ENCODE results near the gene CHAF1B.

The CHAF1B gene

GRCh38 chr21:36403713-36404112 lies 18.5 kb downstream of the CHAF1B start (continued):
- no peak for TF ChIP-seq REST (tag by site-specific recombination; IDR thresholded peaks at IDR 0.05)
- no peak for TF ChIP-seq ZNF366 (tag by site-specific recombination; conservative IDR thresholded peaks at IDR 0.05)
- TF ChIP-seq ZNF202 (tag by site-specific recombination; IDR thresholded peaks at IDR 0.05; ENCODE audit: borderline replicate concordance): no peak
- TF ChIP-seq ZNF155 (tag by site-specific recombination; IDR thresholded peaks at IDR 0.05): no peak
- TF ChIP-seq ZNF19 (tag by site-specific recombination; IDR thresholded peaks at IDR 0.05; ENCODE audit: low read depth): no peak

GRCh38 chr21:36408568-36408967 lies 23.4 kb downstream of the CHAF1B start:
- no peaks in the 10 kb centered on the region for H3K9me3 ChIP-seq (ENCODE audit: control insufficient read depth, insufficient read depth, low read depth, low read length)
- H3K36me3 ChIP-seq (ENCODE audit: control insufficient read depth in 2 of 2, insufficient read depth in 1 of 2, low read length in 2 of 2): peaks cover 80 to 84% of the 10 kb centered on the region in 2 experiments
- ChIA-PET POLR2A (no interaction called here), CTCF (interaction anchor here (1.1 kb wide), 1 partner anchor 13 kb away, joined by 3 read pairs; no protein-coding TSS in a partner anchor)
- no peak for TF ChIP-seq ZBTB7A (tag by site-specific recombination; IDR thresholded peaks at IDR 0.05; ENCODE audit: low read depth)
- no peak for TF ChIP-seq ZFP37 (tag by site-specific recombination; IDR thresholded peaks at IDR 0.05)
- H3K4me3 ChIP-seq (ENCODE audit: low read depth, low read length): no peak overlapping the region
- H3K27ac ChIP-seq (ENCODE audit: extremely low read depth, low read depth, low read length): no peak overlapping the region
- H3K4me1 ChIP-seq (ENCODE audit: control insufficient read depth, insufficient read depth, low read length): no peaks in the 10 kb centered on the region

- Histone ChIP-seq H3K4me3 (ENCODE audit: low read depth, low read length) (no peak overlapping the region), H3K4me1 (ENCODE audit: control insufficient read depth, insufficient read depth, low read length) (no peaks in the 10 kb centered on the region), H3K27ac (ENCODE audit: extremely low read depth, low read depth, low read length) (no peak overlapping the region), H3K36me3 (ENCODE audit: control insufficient read depth in 2 of 2, insufficient read depth in 1 of 2, low read length in 2 of 2) (peaks cover 77 to 92% of the 10 kb centered on the region in 2 experiments), H3K9me3 (ENCODE audit: control insufficient read depth, insufficient read depth, low read depth, low read length) (no peaks in the 10 kb centered on the region)
- ChIA-PET POLR2A (no interaction called here), CTCF (interaction anchor here (1.0 kb wide), 1 partner anchor 12 kb away, joined by 5 read pairs; no protein-coding TSS in a partner anchor)
- TF ChIP-seq ZNF121 (tag by site-specific recombination; IDR thresholded peaks at IDR 0.05): no peak
- no peak for TF ChIP-seq ZNF398 (tag by site-specific recombination; IDR thresholded peaks at IDR 0.05)
- TF ChIP-seq GFI1B (tag by site-specific recombination; IDR thresholded peaks at IDR 0.05): no peak
- TF ChIP-seq ZNF521 (tag by site-specific recombination; IDR thresholded peaks at IDR 0.05): no peak
- no peak for TF ChIP-seq ZBTB20 (tag by site-specific recombination; IDR thresholded peaks at IDR 0.05)
- no peak for TF ChIP-seq ZNF76 (tag by site-specific recombination; IDR thresholded peaks at IDR 0.05; ENCODE audit: borderline replicate concordance, low read depth)
- no peak for TF ChIP-seq ZNF362 (tag by site-specific recombination; IDR thresholded peaks at IDR 0.05)
- TF ChIP-seq ZBTB1 (tag by site-specific recombination; IDR thresholded peaks at IDR 0.05): no peak
- TF ChIP-seq ZNF155 (tag by site-specific recombination; IDR thresholded peaks at IDR 0.05): no peak
- TF ChIP-seq KLF7 (tag by site-specific recombination; IDR thresholded peaks at IDR 0.05; ENCODE audit: borderline replicate concordance): no peak
- TF ChIP-seq ZBTB17 (tag by site-specific recombination; IDR thresholded peaks at IDR 0.05): no peak
- TF ChIP-seq ZNF214 (tag by site-specific recombination; IDR thresholded peaks at IDR 0.05; ENCODE audit: borderline replicate concordance): no peak
- no peak for TF ChIP-seq ZFP69B (tag by site-specific recombination; IDR thresholded peaks at IDR 0.05)
- TF ChIP-seq PATZ1 (tag by site-specific recombination; IDR thresholded peaks at IDR 0.05): no peak
Measured at GRCh38 chr21:36411301-36411700, 26.1 kb downstream of the CHAF1B start.
